Keratinocyte (primary cell): Measurements from ENCODE around the gene MTO1. TPM values are rescaled to one million over a fixed set of nuclear protein-coding genes. Genes with fewer than 3 reads are reported as not detected.
"Not testable (repeated sequence)": the region's sequence is repeated elsewhere in the genome, so short reads cannot be mapped to it uniquely, and the experiment has no call there.

ENCODE experiments used
- DNase-seq: peaks from one replicate; pipeline ENCODE4 v3.0.0-alpha.2; 2011; ENCODE audit warnings: low read depth, missing footprints, low spot score
- FAIRE-seq: peaks from 2 replicates; lab custom pipeline; 2011; peaks lifted over from hg19 to GRCh38; lab: Jason Lieb, UNC
- H2AFZ ChIP-seq: 2 replicates; pipeline ENCODE4 v1.6.0; 2012; ENCODE audit warnings: low read length, control low read depth, inconsistent platforms; ENCODE audit not compliant: control insufficient read depth
- H3K27ac ChIP-seq: 2 replicates; pipeline ENCODE4 v1.5.1; 2011; ENCODE audit warnings: low read length; ENCODE audit not compliant: control insufficient read depth, insufficient read depth
- H3K27me3 ChIP-seq: 3 replicates; pipeline ENCODE4 v1.6.0; 2011; ENCODE audit warnings: low read length; ENCODE audit not compliant: control insufficient read depth, insufficient read depth; ENCODE audit errors: extremely low read depth
- H3K36me3 ChIP-seq, 2 experiments: 2 replicates in 1 of 2; 3 replicates in 1 of 2; pipeline ENCODE4 v1.5.1; 2011; ENCODE audit warnings: low read length in 2 of 2, mild to moderate bottlenecking in 1 of 2; ENCODE audit not compliant: control insufficient read depth in 2 of 2, insufficient read depth in 2 of 2; ENCODE audit errors: extremely low read depth in 1 of 2
- H3K4me1 ChIP-seq: 3 replicates; pipeline ENCODE4 v1.5.1; 2011; ENCODE audit warnings: low read length; ENCODE audit not compliant: control insufficient read depth, insufficient read depth; ENCODE audit errors: extremely low read depth
- H3K4me2 ChIP-seq: 3 replicates; pipeline ENCODE4 v1.6.0; 2011; ENCODE audit warnings: low read depth, low read length; ENCODE audit not compliant: control insufficient read depth, insufficient read depth; ENCODE audit errors: extremely low read depth
- H3K4me3 ChIP-seq, 3 experiments: fragments of 200-600 bp in 1 of 3; sonication (generic) in 1 of 3; 2 replicates in 2 of 3; 3 replicates in 1 of 3; pipeline ENCODE4 v1.5.1; 2011 to 2016; ENCODE audit warnings: low read length in 3 of 3, mild to moderate bottlenecking in 3 of 3, control low read depth in 2 of 3, inconsistent platforms in 1 of 3, low read depth in 1 of 3, mixed read lengths in 1 of 3, mixed run types in 1 of 3, moderate library complexity in 1 of 3; ENCODE audit not compliant: control insufficient read depth in 2 of 3, insufficient read depth in 2 of 3; ENCODE audit errors: extremely low read depth in 1 of 3
- H3K79me2 ChIP-seq: 2 replicates; pipeline ENCODE4 v1.6.0; 2012; ENCODE audit warnings: low read length; ENCODE audit not compliant: control insufficient read depth, insufficient read depth
- H3K9ac ChIP-seq: 3 replicates; pipeline ENCODE4 v1.6.0; 2011; ENCODE audit warnings: low read length; ENCODE audit not compliant: control insufficient read depth, insufficient read depth; ENCODE audit errors: extremely low read depth
- H3K9me1 ChIP-seq: 3 replicates; pipeline ENCODE4 v1.6.0; 2011; ENCODE audit warnings: low read length; ENCODE audit not compliant: control insufficient read depth, insufficient read depth; ENCODE audit errors: extremely low read depth
- H3K9me3 ChIP-seq: 2 replicates; pipeline ENCODE4 v1.5.1; 2012; ENCODE audit warnings: low read depth, low read length; ENCODE audit not compliant: control insufficient read depth
- H4K20me1 ChIP-seq: 3 replicates; pipeline ENCODE4 v1.6.0; 2011; ENCODE audit warnings: low read length; ENCODE audit not compliant: control insufficient read depth, insufficient read depth; ENCODE audit errors: extremely low read depth
- CTCF ChIP-seq, 3 experiments: IDR thresholded peaks in 1 of 3; conservative IDR thresholded peaks in 1 of 3; optimal IDR thresholded peaks in 1 of 3; 2 replicates in 2 of 3; 3 replicates in 1 of 3; pipeline versions ENCODE3 to v1.5.1; 2011; ENCODE audit warnings: low read length in 3 of 3, mild to moderate bottlenecking in 3 of 3, moderate library complexity in 2 of 3, control low read depth in 1 of 3, inconsistent platforms in 1 of 3; ENCODE audit not compliant: insufficient read depth in 2 of 3; ENCODE audit errors: extremely low read depth in 1 of 3
- EZH2 ChIP-seq: IDR thresholded peaks from one replicate; pipeline ENCODE4 v1.6.1; 2012; ENCODE audit warnings: inconsistent platforms, mild to moderate bottlenecking, low read length, moderate library complexity
- dilution Hi-C: fragments of 300-500 bp; cut with MboI; formaldehyde crosslinking; loops from one replicate; pipeline ENCODE4 v1.7.0; 2020; ENCODE audit warnings: low sequenced_read_pairs; ENCODE audit not compliant: extremely low pct_ligation_motif_present
- polyA plus RNA-seq, 5 experiments: library from polyadenylated mRNA; depleted of rRNA in 3 of 5; stranded (reverse) in 3 of 5; stranded (forward) in 1 of 5; unstranded in 1 of 5; fragments of >200 nt; gene quantifications; 1 replicate in 1 of 5; 2 replicates in 3 of 5; 3 replicates in 1 of 5; pipeline versions ENCODE4 v1.2.1 to v1.2.3, GENCODE V29; 2011 to 2012; ENCODE audit warnings: missing spikeins in 2 of 5, low read depth in 1 of 5, low replicate concordance in 1 of 5
- small RNA-seq, 3 experiments: library from RNA; depleted of rRNA; stranded (forward); fragments of <200 nt; gene quantifications; one replicate each; pipeline ENCODE3, GENCODE V24; 2012; ENCODE audit warnings: low read depth in 3 of 3, low replicate concordance in 1 of 3; ENCODE audit not compliant: insufficient read length in 3 of 3

The MTO1 gene
- polyA plus RNA-seq, 1 donor (not counting 4 experiments of a cell fraction or from before 2014, with no cell fraction given): 24.5 TPM

- H3K27me3 ChIP-seq, H3K36me3 ChIP-seq, H3K9me3 ChIP-seq, FAIRE-seq, H3K79me2 ChIP-seq, DNase-seq, H3K4me3 ChIP-seq, H3K9me1 ChIP-seq, H3K4me1 ChIP-seq, dilution Hi-C loops, H3K9ac ChIP-seq, H4K20me1 ChIP-seq, H3K4me2 ChIP-seq, H2AFZ ChIP-seq, H3K27ac ChIP-seq: not testable (repeated sequence)
These were observed 93.9 kb downstream of the MTO1 start for GRCh38 chr6:73555380-73555949.

DNA sequence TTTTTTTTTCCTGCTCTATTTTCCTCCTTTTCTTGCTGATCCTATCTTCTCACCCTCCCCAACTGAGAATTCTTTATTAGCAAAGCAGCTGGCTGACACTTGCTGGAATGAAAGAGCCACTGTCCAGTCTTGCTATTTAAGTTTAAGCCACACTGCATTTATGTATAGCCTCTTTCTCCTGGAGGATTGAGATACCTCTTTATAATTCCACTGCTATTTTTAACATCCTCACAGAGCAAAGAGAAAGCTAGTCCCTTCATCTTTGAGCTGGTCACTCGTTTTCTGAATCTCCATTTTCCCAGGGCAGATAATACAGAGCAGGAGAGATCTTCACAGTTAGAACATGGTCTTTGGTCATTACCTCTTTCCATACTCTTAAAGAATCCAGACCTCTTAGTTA, 95.3 kb downstream of the MTO1 start:
- Histone ChIP-seq H2AFZ (no peak overlapping the region), H4K20me1 (no peaks in the 10 kb centered on the region), H3K9me1 (no peaks in the 10 kb centered on the region), H3K4me1 (no peaks in the 10 kb centered on the region), H3K9ac (no peak overlapping the region), H3K4me2 (no peak overlapping the region), H3K36me3 (no peaks in the 10 kb centered on the region), H3K9me3 (no peaks in the 10 kb centered on the region), H3K27me3 (no peaks in the 10 kb centered on the region), H3K27ac (no peak overlapping the region), H3K79me2 (no peaks in the 10 kb centered on the region), H3K4me3 (no peak overlapping the region)
- no peak for FAIRE-seq
- TF ChIP-seq CTCF (optimal IDR thresholded peaks at IDR 0.05 in 1 of 3, IDR thresholded peaks at IDR 0.05 in 1 of 3, conservative IDR thresholded peaks at IDR 0.05 in 1 of 3; ENCODE audit: extremely low read depth in 1 of 3, insufficient read depth in 2 of 3, low read length in 3 of 3): no peak
- no peak for TF ChIP-seq EZH2
- dilution Hi-C loops: no loop called here
- no peak for DNase-seq

Small RNAs within 50 kb of the gene (small RNA-seq; reads per million reads assigned to genes)
- gene AL603910.2 (0 reads per million in 3 experiments), gene RN7SL827P (0 to 0.33 (median 0) reads per million in 3 experiments), gene RNU6-975P (0 reads per million in 3 experiments)

Other genes starting within 250 kb of the MTO1 start
- 0.10 TPM in 1 of 3 replicates, not detected in the others for gene KHDC1L, start 236.2 kb upstream of the MTO1 start, polyA plus RNA-seq
- gene KHDC1, start 198.5 kb upstream of the MTO1 start, polyA plus RNA-seq: 0.52 to 1.0 TPM (median 0.55 TPM) in 3 replicates
- gene DPPA5, start 107.5 kb upstream of the MTO1 start, polyA plus RNA-seq: not detected in 3 replicates
- gene KHDC3L, start 99.1 kb upstream of the MTO1 start, polyA plus RNA-seq: not detected in 3 replicates
- gene OOEP, start 91.8 kb upstream of the MTO1 start, polyA plus RNA-seq: 0.08 TPM in 1 of 3 replicates, not detected in the others
- 0.14 to 0.33 TPM (median 0.15 TPM) in 3 replicates for gene DDX43, start 66.9 kb upstream of the MTO1 start, polyA plus RNA-seq
- gene CGAS, start 9.4 kb upstream of the MTO1 start, polyA plus RNA-seq: 0.57 to 1.1 TPM (median 1.00 TPM) in 3 replicates
- gene EEF1A1, start 59.3 kb downstream of the MTO1 start, polyA plus RNA-seq: 9,858 to 11,226 TPM (median 10,860 TPM) in 3 replicates
- gene SLC17A5, start 192.3 kb downstream of the MTO1 start, polyA plus RNA-seq: 8.4 to 12.0 TPM (median 8.7 TPM) in 3 replicates
- gene CD109, start 234.5 kb downstream of the MTO1 start, polyA plus RNA-seq: 43.8 to 66.1 TPM (median 58.2 TPM) in 3 replicates